Activated T-helper 1 cell treated with Interleukin-2 at 50 U/mL for 16 hours (primary cell): ENCODE data around the gene EVL.
A peak's percentile ranks its signal among the peaks of the same experiment; 100 is the strongest.
"Not testable (repeated sequence)": the region's sequence is repeated elsewhere in the genome, so short reads cannot be mapped to it uniquely, and the experiment has no call there.

Source experiments
- DNase-seq: peaks from one replicate; pipeline ENCODE4 v3.0.0-alpha.2; 2020; ENCODE audit warnings: low read depth

EVL gene, protein sequence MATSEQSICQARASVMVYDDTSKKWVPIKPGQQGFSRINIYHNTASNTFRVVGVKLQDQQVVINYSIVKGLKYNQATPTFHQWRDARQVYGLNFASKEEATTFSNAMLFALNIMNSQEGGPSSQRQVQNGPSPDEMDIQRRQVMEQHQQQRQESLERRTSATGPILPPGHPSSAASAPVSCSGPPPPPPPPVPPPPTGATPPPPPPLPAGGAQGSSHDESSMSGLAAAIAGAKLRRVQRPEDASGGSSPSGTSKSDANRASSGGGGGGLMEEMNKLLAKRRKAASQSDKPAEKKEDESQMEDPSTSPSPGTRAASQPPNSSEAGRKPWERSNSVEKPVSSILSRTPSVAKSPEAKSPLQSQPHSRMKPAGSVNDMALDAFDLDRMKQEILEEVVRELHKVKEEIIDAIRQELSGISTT

DNA sequence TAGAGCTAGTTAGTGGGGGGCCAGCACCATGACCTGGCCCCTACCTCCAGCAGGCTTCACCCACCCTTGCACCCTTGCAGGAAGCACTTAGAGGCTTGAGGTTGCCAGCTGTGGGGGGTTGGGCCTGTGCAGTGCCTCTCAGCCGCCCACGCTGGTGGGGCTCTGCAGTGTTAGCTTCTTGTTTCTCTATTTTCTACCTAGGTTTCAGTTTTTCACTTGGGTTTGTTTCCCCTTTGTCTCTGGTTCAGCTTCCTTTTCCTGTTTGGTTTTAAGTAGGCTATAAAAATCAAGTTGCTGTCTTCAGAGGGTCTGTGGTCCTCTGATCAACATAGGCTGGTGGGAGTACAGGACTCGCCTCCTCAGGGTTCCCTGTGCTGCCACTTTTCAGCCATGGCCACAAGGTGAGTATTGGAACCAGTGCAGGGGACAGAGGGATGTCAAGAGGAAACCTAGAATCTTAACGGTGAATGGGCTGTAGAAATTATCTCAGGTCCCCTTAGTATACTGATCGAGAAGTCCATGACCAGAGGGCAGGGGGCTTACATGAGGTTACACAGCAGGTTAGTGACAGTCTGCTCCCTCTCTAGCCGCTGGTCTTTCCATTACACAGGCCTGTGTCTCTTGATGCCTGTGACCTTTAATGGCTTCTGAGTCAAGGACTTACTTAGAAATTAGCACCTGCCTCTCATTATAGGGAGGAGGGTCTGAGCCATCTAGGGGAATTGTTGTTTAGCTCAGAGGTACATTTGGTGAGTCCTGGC, at the start of gene EVL:
Gene EVL (plus strand): TSS at position 312 of the 761 bp plus-strand sequence. CDS start 79 bp downstream, at position 391.
- peak; percentile 68 for DNase-seq

DNA sequence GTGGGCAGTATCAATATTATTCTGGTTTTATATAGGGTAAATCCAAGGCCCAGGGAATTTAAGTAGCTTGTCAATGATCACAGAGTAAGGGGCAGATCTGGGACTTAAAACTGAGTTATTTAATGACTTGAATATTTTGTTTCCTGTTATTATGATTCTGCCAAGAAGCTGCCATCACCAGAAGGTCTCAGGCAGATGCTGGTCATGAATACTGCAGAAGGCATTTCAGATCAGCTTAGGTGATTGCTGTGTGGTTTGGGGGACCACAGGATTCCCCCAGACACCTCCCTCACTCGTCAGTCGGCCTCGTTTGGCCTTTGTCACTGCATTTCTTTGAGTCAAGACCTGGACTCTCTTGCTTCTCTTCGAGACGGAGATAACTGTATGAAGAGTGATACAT, 47.7 kb upstream of the EVL start:
- no peak for DNase-seq

DNA sequence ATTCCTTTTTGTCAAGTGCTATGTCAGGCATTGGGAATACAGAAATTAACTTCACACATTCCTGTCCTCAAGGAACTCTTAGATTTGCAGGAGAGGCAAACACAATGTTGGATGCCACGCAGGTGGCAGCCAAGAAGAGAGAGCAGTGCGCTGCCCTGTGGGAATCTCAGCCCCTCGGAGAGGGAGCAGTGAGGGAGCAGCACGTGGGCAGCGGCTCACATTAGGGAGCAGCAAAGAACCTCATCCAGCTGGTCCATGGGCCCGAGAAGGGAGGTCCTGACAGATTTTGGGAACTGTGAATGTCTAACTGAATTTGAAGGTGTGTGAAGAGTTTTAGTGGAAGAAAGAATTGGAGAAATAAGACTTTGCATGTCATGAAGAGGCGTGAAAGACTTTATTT, 47.2 kb upstream of the EVL start:
- DNase-seq = no peak

DNA sequence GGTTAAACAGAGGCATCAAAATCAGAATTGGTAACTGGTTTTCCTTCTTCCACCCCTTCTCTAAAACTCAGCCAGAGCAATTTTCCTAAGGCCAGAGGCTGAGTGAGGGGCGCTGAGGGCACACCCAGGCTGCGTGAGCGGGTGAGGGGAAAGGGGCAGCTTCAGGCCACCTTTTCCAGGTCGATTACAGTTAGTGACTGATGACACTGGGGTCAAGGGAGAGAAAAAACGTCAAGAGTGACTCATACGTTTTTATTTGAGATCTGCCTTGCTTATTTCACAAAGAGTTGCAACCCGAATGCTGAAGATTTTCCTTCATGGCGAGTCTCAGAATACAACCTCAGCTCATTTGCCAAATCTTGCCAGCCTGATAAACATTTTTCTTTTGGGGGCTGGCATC, 46.7 kb upstream of the EVL start:
- no peak for DNase-seq

DNA sequence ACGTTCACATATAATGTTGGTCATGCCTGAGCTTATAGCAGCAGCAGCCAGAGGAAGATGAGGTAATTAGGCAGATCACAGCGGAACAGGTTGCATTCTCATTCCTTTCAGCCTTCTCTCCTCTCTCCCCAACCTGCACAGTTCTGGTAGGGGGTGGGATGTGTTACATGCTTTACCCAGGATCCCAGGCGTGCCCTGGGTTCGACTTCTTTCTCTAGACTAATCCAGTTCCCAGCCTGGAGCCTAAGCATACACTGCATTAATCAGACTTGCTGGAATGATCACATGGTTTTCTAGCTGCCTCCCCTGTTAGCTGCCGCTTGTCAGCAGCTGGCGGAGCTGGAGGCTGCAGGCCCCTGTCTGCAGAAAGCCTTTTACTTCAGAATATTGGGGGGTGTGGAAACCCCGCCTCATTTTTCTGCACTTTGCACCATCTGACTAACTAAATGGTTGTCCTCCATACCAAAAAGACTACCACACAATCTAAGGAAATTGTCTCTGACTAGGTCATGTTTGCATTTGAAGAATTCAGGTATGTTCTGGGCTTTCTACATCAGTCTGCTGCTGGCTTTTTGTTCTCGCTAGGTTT, 46.0 kb upstream of the EVL start:
- no peak for DNase-seq

DNA sequence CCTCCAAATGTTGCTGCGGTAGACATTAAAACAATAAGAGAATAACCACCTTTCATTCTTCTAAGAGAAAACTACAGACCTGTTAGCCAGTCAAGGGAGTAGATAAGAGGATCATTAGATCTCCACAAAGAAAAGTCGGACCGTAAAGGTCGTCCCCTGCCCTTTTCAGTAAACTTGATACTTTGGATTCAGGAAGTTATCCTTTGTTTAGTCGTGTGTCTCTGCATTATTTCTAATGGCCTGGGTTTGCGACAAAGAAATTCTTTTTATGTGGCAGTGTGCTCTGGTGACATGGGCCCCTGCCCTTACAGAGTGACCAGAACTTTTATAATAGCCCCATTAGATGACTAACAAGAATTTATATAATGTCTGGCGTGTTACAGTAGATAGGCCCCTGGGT, 44.6 kb upstream of the EVL start:
- DNase-seq = no peak

DNA sequence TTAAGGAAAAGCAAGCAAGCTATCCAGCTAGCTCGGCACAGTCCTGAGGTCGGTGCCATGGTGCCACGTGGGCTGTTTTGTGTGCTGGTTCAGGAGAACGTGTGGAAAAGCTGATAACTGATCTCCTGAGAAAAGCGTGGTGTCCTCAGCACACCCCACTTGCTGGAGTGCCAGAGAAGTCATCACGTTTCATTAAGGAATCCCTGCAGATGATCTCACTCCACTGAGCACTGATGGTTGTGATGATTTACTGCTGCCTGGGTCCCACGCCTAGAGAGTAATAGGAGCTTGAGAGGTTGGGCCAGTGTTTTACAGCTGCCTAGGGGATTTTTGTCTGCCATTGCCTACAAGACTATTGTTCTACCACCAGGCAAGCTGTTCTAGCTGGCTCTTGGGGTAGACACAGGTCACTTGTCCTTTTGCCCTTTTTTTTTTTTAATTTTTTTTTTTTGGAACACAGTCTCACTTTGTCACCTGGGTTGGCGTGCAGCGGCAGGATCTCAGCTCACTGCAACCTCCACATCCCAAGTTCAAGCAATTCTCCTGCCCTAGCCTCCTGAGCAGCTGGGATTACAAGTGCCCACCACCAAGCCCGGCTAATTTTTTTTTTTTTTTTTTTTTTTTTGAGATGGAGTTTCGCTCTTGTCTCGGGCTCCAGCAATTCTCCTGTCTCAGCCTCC, 42.3 kb upstream of the EVL start:
- no peak for DNase-seq

DNA sequence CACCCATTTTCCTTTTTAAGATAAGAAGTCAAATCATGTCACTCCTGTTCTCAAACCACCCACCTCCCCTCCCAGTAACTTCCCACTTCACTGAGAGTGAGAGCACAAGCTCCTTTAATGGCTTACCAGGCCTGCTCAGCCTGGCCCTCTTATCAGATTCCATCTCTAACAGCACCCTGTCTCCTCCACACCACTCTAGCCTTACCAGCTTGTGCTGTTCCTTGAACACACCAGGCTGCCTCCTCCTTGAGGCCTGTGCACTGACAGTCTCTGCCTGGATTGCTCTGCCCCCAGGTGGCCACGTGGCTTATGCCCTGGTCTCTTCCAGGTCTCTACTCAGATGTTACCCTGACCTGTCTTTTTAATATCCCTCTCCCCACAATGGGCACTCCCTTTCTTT, 40.1 kb upstream of the EVL start:
- DNase-seq = no peak

DNA sequence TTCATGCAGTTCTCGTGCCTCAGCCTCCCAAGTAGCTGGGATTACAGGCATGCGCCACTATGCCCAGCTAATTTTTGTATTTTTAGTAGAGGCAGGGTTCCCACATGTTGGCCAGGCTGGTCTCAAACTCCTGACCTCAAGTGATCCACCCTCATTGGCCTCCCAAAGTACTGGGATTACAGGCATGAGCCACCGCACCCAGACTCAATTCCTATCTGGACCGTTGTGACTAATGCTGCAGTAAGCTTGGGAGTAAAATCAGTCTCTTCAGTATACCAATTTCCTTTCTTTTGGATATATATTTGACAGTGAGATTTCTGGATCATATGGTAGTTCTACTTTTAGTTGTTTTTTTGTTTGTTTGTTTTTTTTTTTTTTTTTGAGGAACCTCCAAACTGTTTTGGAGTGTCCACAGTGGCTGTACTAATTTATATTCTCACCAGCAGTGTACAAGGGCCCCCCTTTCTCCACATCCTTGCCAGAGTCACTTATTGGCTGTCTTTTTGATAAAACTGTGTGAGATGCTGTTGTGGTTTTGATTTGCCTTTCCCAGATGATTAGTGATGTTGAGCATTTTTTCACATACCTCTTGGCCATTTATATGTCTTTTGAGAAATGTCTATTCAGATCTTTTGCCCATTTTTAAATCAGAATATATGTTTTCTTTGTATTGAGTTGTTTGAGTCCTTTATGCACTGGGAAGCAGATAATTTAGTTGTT, 37.3 kb upstream of the EVL start:
- no peak for DNase-seq

DNA sequence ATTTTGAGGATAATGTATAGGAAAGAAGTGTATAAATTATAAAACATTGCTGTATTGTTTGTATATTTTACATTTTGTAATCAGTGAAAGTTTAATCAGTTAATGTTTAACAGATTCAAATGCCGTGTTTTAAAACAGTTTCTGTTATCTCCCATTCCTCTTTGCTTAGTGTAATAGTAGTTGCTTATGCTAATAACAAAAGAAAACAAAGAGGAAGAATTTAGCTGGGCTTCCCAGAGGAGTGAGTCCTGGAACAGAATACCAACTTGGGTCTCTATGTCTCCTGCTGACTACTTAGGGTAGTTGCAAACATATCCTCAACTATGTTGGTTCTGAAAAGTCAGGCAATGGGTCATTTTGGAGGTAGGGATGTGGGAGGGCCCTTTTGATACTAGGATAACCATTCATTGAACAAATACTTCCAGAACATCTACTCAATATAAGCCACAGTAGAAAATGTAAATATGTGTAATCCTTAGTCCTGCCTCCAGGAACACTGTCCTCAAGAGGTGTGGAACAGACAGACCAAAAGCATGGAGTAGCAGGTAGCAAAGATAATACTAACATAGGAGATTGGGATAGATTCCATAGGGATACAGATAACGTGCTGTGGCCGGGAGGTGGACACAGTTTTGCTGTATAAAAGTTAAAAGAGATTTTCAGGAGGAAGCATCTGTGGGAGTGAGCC, 36.1 kb upstream of the EVL start:
- DNase-seq = no peak

DNA sequence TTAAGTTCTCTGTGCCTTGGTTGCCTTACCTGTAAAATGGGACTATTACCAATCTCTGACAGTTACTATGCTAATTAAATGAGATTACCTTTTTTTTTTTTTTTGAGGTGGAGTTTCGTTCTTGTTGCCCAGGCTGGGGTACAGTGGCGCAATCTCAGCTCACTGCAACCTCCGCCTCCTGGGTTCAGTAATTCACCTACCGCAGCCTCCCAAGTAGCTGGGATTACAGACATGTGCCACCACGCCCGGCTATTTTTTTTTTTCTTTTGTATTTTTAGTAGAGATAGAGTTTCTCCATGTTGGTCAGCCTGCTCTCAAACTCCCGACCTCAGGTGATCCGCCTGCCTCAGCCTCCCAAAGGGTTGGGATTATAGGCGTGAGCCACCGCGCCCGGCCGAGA, 35.2 kb upstream of the EVL start:
- not testable (repeated sequence) for DNase-seq

DNA sequence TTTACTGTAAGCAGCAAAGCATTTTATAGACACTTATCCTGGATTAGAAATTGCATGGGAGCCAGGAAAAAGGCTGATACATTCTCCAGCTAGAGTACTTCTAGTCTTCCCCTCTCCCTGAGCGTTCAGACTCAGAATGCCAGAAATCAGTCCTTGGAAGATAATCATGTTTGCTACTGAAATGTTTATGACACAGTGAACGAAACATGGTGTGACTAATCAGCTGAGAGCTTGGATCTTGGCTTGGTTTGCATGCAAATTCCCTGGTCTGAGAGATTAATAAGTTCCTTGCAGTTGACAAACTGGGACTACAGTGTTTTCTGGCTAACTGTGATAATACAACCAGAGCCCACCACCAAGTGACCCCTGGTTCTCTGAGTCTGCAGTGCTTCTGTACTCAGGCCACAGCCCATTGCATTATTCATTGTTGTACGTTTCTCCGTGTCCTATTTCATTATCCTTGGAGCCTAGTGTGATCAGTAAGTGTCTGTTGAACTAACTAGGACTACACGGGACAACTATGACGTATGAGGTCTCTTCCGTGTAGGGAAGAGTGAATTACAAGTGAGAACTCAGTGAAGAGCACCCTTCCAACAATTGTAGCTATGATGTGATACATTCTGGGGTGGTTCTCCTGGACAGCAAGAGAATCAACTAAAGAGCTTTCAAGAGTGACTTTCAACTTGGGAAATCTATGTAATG, 34.6 kb upstream of the EVL start:
- DNase-seq = no peak

DNA sequence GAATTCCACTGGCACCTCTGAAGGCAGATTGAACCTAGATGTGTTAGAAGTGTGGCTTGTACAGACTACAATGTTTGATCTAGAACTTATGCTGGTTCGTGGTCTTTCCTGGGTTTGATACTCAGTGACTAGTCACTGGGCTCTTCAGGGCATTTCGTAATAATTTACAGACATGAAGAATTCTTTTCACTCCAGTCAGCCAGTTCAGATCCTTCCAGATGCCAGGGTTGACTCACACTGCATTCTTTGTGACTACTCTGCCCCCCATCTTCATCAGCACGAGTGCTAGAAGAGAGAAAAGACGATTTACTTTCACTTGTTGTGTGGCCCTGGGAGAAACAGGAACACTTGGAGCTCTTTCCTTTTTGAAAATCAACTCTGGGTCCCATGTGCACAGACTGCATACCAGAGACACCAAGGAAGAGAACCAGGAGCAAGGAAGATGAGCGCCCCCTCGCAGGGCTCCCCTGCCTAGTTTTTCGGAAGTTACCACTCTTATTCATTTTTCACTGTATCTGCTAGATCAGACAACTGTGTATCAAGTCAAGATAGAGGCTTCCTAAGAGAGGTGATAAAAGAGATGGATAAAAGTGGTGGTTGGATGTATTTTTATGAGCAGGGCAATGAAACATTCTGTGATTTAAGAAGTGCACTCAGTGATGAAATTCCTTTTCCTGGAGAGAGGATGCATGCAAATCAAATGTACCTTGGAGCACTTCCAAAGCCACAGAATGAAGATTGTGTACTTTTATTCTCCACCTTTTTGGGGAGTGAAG, 33.5 kb upstream of the EVL start:
- no peak for DNase-seq

DNA sequence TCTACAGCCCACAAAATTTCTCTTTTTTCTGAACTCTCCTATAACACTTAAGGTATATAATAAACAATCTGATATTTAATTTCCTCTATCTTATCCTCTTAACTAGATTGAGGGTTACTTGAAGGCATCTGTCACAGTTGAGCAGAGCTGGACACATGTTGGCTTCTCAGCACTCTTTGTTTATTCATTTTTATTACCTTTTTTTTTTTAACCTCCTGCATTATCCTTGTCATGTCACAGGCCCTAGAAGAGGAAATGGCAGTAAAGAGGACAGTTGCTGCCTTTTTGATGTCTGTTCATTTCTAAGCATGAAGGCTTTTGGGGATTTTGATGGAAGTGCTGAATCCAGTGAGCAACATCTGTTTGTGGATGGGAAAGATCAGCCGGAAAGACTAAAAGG, 32.5 kb upstream of the EVL start:
- DNase-seq = no peak

DNA sequence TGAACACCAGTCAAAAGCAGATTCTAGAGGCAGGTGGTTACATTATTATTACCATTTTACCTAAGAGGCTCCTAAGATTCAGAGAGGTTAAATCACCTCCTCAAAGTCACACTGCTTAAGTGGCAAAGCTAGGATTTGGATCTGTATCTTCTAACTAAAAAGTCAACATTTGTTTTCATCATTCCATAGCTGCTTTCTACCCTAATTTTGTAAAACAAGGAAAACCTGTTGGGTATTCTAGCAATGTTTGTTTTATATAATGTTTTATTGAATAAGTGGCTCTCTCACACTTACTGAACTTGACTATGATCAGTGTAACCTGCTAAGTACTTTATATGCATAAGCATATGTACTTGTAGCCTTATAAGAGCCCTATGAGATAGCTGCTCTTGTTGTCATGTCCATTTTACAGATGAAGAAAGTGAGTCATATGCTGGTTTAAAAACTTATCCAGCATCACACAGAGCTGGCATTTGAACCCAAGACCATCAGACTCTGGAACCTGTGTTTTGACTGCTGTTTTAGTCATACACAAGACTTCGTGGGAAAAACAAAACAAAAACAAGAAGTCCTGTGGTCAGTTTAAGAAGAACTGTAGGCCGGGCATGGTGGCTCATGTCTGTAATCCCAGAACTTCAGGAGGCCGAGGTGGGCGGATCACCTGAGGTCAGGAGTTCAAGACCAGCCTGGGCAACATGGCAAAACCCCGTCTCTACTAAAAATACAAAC, 31.7 kb upstream of the EVL start:
- no peak for DNase-seq

DNA sequence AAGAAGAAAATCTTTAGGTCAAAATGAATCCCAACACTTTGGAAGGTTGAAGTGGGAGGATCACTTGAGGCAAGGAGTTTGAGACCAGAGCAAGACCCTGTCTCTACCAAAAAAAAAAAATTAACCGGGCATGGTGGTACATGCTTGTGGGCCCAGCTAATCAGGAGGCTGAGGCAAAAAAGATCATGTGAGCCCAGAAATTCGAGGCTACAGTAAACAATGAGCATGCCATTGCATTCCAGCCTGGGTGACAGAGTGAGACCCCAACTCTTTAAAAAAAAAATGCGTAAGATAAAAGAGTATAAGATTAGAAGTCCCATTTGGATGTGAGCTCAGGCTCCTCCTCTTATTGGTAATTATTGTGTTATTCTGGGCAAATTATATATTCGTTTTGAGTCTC, 30.8 kb upstream of the EVL start:
- no peak for DNase-seq

DNA sequence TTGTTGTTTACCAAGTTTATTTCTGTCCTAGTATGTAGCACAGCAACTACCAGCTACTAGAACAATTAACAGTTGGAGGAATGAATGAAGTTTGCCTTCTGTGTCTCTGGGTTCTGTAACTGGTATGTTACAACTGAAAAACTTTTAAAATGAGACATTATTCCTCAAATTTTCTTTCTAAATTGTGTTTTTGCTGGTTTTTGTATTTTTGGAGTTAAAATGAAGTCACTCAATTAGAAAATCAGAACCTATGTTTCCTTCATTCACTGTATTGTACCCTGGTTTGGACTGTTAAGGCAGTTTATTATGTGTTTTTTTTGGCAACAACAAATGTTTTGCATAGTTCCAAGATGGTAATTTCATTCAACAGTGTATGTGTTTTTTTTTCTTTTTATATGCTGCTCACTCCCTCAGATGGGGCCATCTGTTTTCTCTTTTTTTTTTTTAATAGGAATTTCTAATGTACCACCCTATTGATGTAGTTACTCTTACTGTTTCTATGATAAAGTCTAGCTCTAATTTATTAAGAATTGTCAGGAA, 30.2 kb upstream of the EVL start:
- no peak for DNase-seq

DNA sequence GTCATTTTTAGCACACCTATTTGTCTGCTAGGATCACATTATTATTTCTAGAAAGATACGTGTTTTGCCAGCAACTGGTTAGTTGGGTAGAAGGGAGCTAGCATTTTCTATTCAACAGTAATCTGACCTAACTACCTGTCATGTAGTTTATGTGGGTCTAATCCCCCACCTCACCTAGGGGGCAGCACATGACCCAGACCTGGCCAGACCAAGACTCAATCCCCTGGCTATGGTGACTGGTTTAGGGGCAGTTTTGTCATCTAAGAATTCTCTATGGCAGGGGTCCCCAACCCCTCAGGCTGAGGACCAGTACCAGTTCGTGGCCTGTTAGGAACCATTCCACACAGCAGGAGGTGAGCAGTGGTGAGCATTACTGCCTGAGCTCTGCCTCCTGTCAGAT, 29.5 kb upstream of the EVL start:
- no peak for DNase-seq

DNA sequence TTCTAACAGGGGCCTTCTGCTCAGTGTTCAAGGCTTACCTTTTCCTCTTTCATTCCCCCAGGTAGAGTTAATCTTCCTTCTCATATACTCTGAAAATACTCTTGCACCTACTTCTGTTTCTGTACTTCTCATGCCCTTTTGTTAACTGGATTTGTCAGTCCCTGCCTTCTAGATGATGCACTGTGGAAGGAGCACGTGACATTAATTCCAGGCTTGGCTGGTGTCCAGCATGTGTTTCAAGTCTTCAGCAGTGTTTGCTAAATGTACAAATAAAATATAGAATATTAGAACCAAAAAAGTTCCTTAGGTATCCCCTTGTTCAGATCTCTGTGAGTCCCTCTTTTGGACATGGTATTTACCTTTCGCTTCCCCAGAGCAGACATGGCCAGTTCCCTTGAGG, 27.9 kb upstream of the EVL start:
- DNase-seq = no peak
